AG10803 (cell line): ENCODE data around the gene S100A5.
A peak's percentile ranks its signal among the peaks of the same experiment; 100 is the strongest.

Experiments
- DNase-seq: peaks from one replicate; pipeline ENCODE4 v3.0.0; 2010; ENCODE audit warnings: low read depth
- H3K4me3 ChIP-seq: 2 replicates; pipeline ENCODE4 v1.5.1; 2011; ENCODE audit warnings: mild to moderate bottlenecking, low read length, control low read depth
- CTCF ChIP-seq: conservative IDR thresholded peaks from 2 replicates; pipeline ENCODE4 v1.5.1; 2011; ENCODE audit warnings: mild to moderate bottlenecking, low read length, control low read depth, inconsistent platforms

The S100A5 gene

GRCh38 chr1:153549741-153550397, 9.1 kb upstream of the S100A5 start:
- H3K4me3 ChIP-seq = no peak overlapping the region; the same call in 1 of the 2 replicates
- TF ChIP-seq CTCF = no peak
- no peak for DNase-seq

- DNase-seq = peak; percentile 92
- H3K4me3 ChIP-seq = peak within 1 kb of the TSS; percentile 8; the same call in 1 of the 2 replicates
- TF ChIP-seq CTCF = peak; percentile 43
Measured at GRCh38 chr1:153548722-153549688, 8.3 kb upstream of the S100A5 start, which contains the start of gene S100A3. S100A3 (minus strand) TSS chr1:153549258; CDS start chr1:153548485, 773 bp downstream.

- H3K4me3 ChIP-seq = peak overlapping the region; percentile 92
- no peak for DNase-seq
- TF ChIP-seq CTCF = no peak
Measured at GRCh38 chr1:153547560-153548551, 7.1 kb upstream of the S100A5 start.

- no peak for TF ChIP-seq CTCF
- peak; percentile 64 for DNase-seq
- peak overlapping the region; percentile 92 for H3K4me3 ChIP-seq
Measured at GRCh38 chr1:153546796-153547559, 6.2 kb upstream of the S100A5 start.

- TF ChIP-seq CTCF = no peak
- H3K4me3 ChIP-seq = peak overlapping the region; percentile 92
- no peak for DNase-seq
Measured at GRCh38 chr1:153546371-153546770, 5.6 kb upstream of the S100A5 start.
